ENCODE results near the gene MAK. TPM values are rescaled to one million over a fixed set of nuclear protein-coding genes. Genes with fewer than 3 reads are reported as not detected.
"Not testable (repeated sequence)": the region's sequence is repeated elsewhere in the genome, so short reads cannot be mapped to it uniquely, and the experiment has no call there.

The MAK gene
- total and polyA plus RNA-seq, 2 donors, result 0.05 to 0.06 TPM

GRCh38 chr6:10838794-10839333, 525 bp upstream of the MAK start:
- H3K36me3 ChIP-seq (ENCODE audit: insufficient read depth), result no peaks in the 10 kb centered on the region
- peaks cover 1% of the 10 kb centered on the region for H3K4me1 ChIP-seq (ENCODE audit: insufficient read depth)
- H3K27ac ChIP-seq (ENCODE audit: low read depth), result no peak overlapping the region
- WGBS, result 67% methylated on average over 8 of the region's 8 CpGs
- no peak for DNase-seq (ENCODE audit: extremely low spot score)
- H3K4me3 ChIP-seq (ENCODE audit: low read depth, low read length), result peak overlapping the region; percentile 47

GRCh38 chr6:10837622-10837994, 731 bp downstream of the MAK start:
- 2% methylated on average over 22 of the region's 22 CpGs for WGBS

GRCh38 chr6:10837009-10837621, 1.2 kb downstream of the MAK start:
- no peak for DNase-seq (ENCODE audit: extremely low spot score)
- 5% methylated on average over 20 of the region's 20 CpGs for WGBS
- peaks cover 1% of the 10 kb centered on the region for H3K4me1 ChIP-seq (ENCODE audit: insufficient read depth)
- H3K27ac ChIP-seq (ENCODE audit: low read depth), result no peak overlapping the region
- H3K4me3 ChIP-seq (ENCODE audit: low read depth, low read length), result peak overlapping the region; percentile 47
- no peaks in the 10 kb centered on the region for H3K36me3 ChIP-seq (ENCODE audit: insufficient read depth)

More at GRCh38 chr6:10837622-10837994, 731 bp downstream of the MAK start:
- no peak for DNase-seq (ENCODE audit: extremely low spot score)
- Histone ChIP-seq H3K4me1 (ENCODE audit: insufficient read depth) (peaks cover 1% of the 10 kb centered on the region), H3K27ac (ENCODE audit: low read depth) (no peak overlapping the region), H3K36me3 (ENCODE audit: insufficient read depth) (no peaks in the 10 kb centered on the region), H3K4me3 (ENCODE audit: low read depth, low read length) (peak overlapping the region; percentile 47)

- DNase-seq (ENCODE audit: extremely low spot score), result no peak
- 94% methylated on average over 11 of the region's 11 CpGs for WGBS
- peaks cover 1% of the 10 kb centered on the region for H3K4me1 ChIP-seq (ENCODE audit: insufficient read depth)
- no peak overlapping the region for H3K27ac ChIP-seq (ENCODE audit: low read depth)
- no peaks in the 10 kb centered on the region for H3K36me3 ChIP-seq (ENCODE audit: insufficient read depth)
- H3K4me3 ChIP-seq (ENCODE audit: low read depth, low read length), result no peak overlapping the region
Measured at GRCh38 chr6:10834823-10835222, 3.5 kb downstream of the MAK start.

GRCh38 chr6:10831609-10832008, 6.7 kb downstream of the MAK start:
- Histone ChIP-seq H3K4me3 (ENCODE audit: low read depth, low read length) (no peak overlapping the region), H3K36me3 (ENCODE audit: insufficient read depth) (no peaks in the 10 kb centered on the region), H3K4me1 (ENCODE audit: insufficient read depth) (no peaks in the 10 kb centered on the region), H3K27ac (ENCODE audit: low read depth) (no peak overlapping the region)
- DNase-seq (ENCODE audit: extremely low spot score), result no peak
- WGBS, result 98% methylated on average over 2 of the region's 2 CpGs

- 92% methylated on average over 6 of the region's 6 CpGs for WGBS
Measured at GRCh38 chr6:10824819-10825218, 13.5 kb downstream of the MAK start.

GRCh38 chr6:10824297-10824696, 14.0 kb downstream of the MAK start:
- H3K27ac ChIP-seq (ENCODE audit: low read depth), result no peak overlapping the region
- WGBS, result 87% methylated on average over 8 of the region's 8 CpGs
- no peak for DNase-seq (ENCODE audit: extremely low spot score)

More at GRCh38 chr6:10824819-10825218, 13.5 kb downstream of the MAK start:
- H3K4me1 ChIP-seq (ENCODE audit: insufficient read depth), result no peaks in the 10 kb centered on the region
- H3K36me3 ChIP-seq (ENCODE audit: insufficient read depth), result no peaks in the 10 kb centered on the region
- H3K4me3 ChIP-seq (ENCODE audit: low read depth, low read length), result no peak overlapping the region
- DNase-seq (ENCODE audit: extremely low spot score), result no peak
- no peak overlapping the region for H3K27ac ChIP-seq (ENCODE audit: low read depth)

GRCh38 chr6:10814176-10814575, 24.2 kb downstream of the MAK start:
- not testable (repeated sequence) for H3K4me3 ChIP-seq (ENCODE audit: low read depth, low read length); H3K27ac ChIP-seq (ENCODE audit: low read depth); DNase-seq (ENCODE audit: extremely low spot score); H3K36me3 ChIP-seq (ENCODE audit: insufficient read depth); H3K4me1 ChIP-seq (ENCODE audit: insufficient read depth)
- WGBS, result 94% methylated on average over 6 of the region's 6 CpGs

More at GRCh38 chr6:10824297-10824696, 14.0 kb downstream of the MAK start:
- H3K4me1 ChIP-seq (ENCODE audit: insufficient read depth), result no peaks in the 10 kb centered on the region
- H3K4me3 ChIP-seq (ENCODE audit: low read depth, low read length), result no peak overlapping the region
- H3K36me3 ChIP-seq (ENCODE audit: insufficient read depth), result no peaks in the 10 kb centered on the region

GRCh38 chr6:10809098-10809497, 29.2 kb downstream of the MAK start:
- no peak for DNase-seq (ENCODE audit: extremely low spot score)
- no peak overlapping the region for H3K4me3 ChIP-seq (ENCODE audit: low read depth, low read length)
- H3K36me3 ChIP-seq (ENCODE audit: insufficient read depth), result no peaks in the 10 kb centered on the region
- H3K27ac ChIP-seq (ENCODE audit: low read depth), result no peak overlapping the region
- H3K4me1 ChIP-seq (ENCODE audit: insufficient read depth), result no peaks in the 10 kb centered on the region
- WGBS, result 93% methylated on average over 6 of the region's 6 CpGs

- no peak overlapping the region for H3K27ac ChIP-seq (ENCODE audit: low read depth)
- H3K36me3 ChIP-seq (ENCODE audit: insufficient read depth), result no peaks in the 10 kb centered on the region
- 97% methylated on average over 4 of the region's 4 CpGs for WGBS
- H3K4me3 ChIP-seq (ENCODE audit: low read depth, low read length), result no peak overlapping the region
- no peaks in the 10 kb centered on the region for H3K4me1 ChIP-seq (ENCODE audit: insufficient read depth)
- no peak for DNase-seq (ENCODE audit: extremely low spot score)
Measured at GRCh38 chr6:10808376-10808775, 30.0 kb downstream of the MAK start.

GRCh38 chr6:10801224-10801848, 37.0 kb downstream of the MAK start:
- 37% methylated on average over 2 of the region's 2 CpGs for WGBS
- DNase-seq (ENCODE audit: extremely low spot score), result no peak
- Histone ChIP-seq H3K4me3 (ENCODE audit: low read depth, low read length) (no peak overlapping the region), H3K27ac (ENCODE audit: low read depth) (no peak overlapping the region), H3K36me3 (ENCODE audit: insufficient read depth) (no peaks in the 10 kb centered on the region), H3K4me1 (ENCODE audit: insufficient read depth) (no peaks in the 10 kb centered on the region)

- no peak overlapping the region for H3K27ac ChIP-seq (ENCODE audit: low read depth)
- H3K4me1 ChIP-seq (ENCODE audit: insufficient read depth), result no peaks in the 10 kb centered on the region
- no peaks in the 10 kb centered on the region for H3K36me3 ChIP-seq (ENCODE audit: insufficient read depth)
- DNase-seq (ENCODE audit: extremely low spot score), result no peak
- WGBS, result 67% methylated on average over 3 of the region's 3 CpGs
- no peak overlapping the region for H3K4me3 ChIP-seq (ENCODE audit: low read depth, low read length)
Measured at GRCh38 chr6:10800810-10801209, 37.5 kb downstream of the MAK start.

- Histone ChIP-seq H3K27ac (ENCODE audit: low read depth) (no peak overlapping the region), H3K4me1 (ENCODE audit: insufficient read depth) (no peaks in the 10 kb centered on the region), H3K4me3 (ENCODE audit: low read depth, low read length) (no peak overlapping the region), H3K36me3 (ENCODE audit: insufficient read depth) (no peaks in the 10 kb centered on the region)
- no peak for DNase-seq (ENCODE audit: extremely low spot score)
- WGBS, result 74% methylated on average over 3 of the region's 3 CpGs
Measured at GRCh38 chr6:10794239-10794638, 44.1 kb downstream of the MAK start.

- Histone ChIP-seq H3K36me3 (ENCODE audit: insufficient read depth) (no peaks in the 10 kb centered on the region), H3K4me1 (ENCODE audit: insufficient read depth) (no peaks in the 10 kb centered on the region)
- 93% methylated on average over 6 of the region's 6 CpGs for WGBS
Measured at GRCh38 chr6:10793695-10794094, 44.6 kb downstream of the MAK start.

More at GRCh38 chr6:10793695-10794094, 44.6 kb downstream of the MAK start:
- no peak overlapping the region for H3K4me3 ChIP-seq (ENCODE audit: low read depth, low read length)
- no peak overlapping the region for H3K27ac ChIP-seq (ENCODE audit: low read depth)
- DNase-seq (ENCODE audit: extremely low spot score), result no peak
